GM10266 (cell line): ENCODE data around the gene NT5C3B.

Experiments
- DNase-seq: peaks from one replicate; pipeline ENCODE4 v3.0.0; 2012; ENCODE audit errors: extremely low spot score
- CTCF ChIP-seq: IDR thresholded peaks from 2 replicates; pipeline ENCODE4 v1.5.1; 2012; ENCODE audit warnings: mild to moderate bottlenecking, low read depth; ENCODE audit not compliant: control insufficient read depth, insufficient read depth; ENCODE audit errors: missing control alignments

The NT5C3B gene

GRCh38 chr17:41813152-41813680 is 22.8 kb downstream of the NT5C3B start:
- TF ChIP-seq CTCF: no peak
- DNase-seq: no peak

- peak; percentile 76 for DNase-seq
- no peak for TF ChIP-seq CTCF
These were observed 23.5 kb downstream of the NT5C3B start, which contains the start of gene FKBP10 for GRCh38 chr17:41812381-41813151. Gene FKBP10, plus strand, starts transcription at chr17:41813004. Its CDS starts 31 bp downstream, at chr17:41813035.

- peak; percentile 71 for TF ChIP-seq CTCF
- DNase-seq: peak; percentile 88
These were observed 24.3 kb downstream of the NT5C3B start, which contains the start of gene P3H4 for GRCh38 chr17:41811549-41812380. Gene P3H4, minus strand, starts transcription at chr17:41811949. Its CDS starts 34 bp downstream, at chr17:41811915.

GRCh38 chr17:41810659-41811548 is 25.1 kb downstream of the NT5C3B start:
- TF ChIP-seq CTCF: no peak
- DNase-seq: no peak

GRCh38 chr17:41806685-41807445 is 29.2 kb downstream of the NT5C3B start:
- no peak for DNase-seq
- no peak for TF ChIP-seq CTCF
